Ovary (tissue), 9 donors: Measurements from ENCODE around the gene PALLD. TPM values are rescaled to one million over a fixed set of nuclear protein-coding genes. Genes with fewer than 3 reads are reported as not detected.

Experiments used
- DNase-seq, 5 donors: peaks; one replicate each; pipeline ENCODE4 v3.0.0-alpha.2; 2019 to 2020
- H3K27ac ChIP-seq, 2 donors: fragments of 200-600 bp; one replicate each; pipeline versions ENCODE4 v1.5.1 to v1.8.0; 2019 to 2022
- H3K27me3 ChIP-seq: fragments of 200-600 bp; one replicate; pipeline ENCODE4 v1.8.0; 2022
- H3K36me3 ChIP-seq: fragments of 200-600 bp; sonication (generic); one replicate; pipeline ENCODE4 v1.5.1; 2019
- H3K4me1 ChIP-seq: one replicate; pipeline ENCODE4 v1.8.1; 2013; ENCODE audit warnings: mild to moderate bottlenecking, moderate library complexity; ENCODE audit not compliant: insufficient read depth
- H3K4me3 ChIP-seq: fragments of 200-600 bp; sonication (generic); one replicate; pipeline ENCODE4 v1.5.1; 2017
- H3K9me3 ChIP-seq, 2 donors: fragments of 200-600 bp in 1 of 2; sonication (generic) in 1 of 2; one replicate each; pipeline versions ENCODE4 v1.5.1 to v1.8.1; 2013 to 2019; ENCODE audit warnings: mild to moderate bottlenecking in 1 of 2, moderate library complexity in 1 of 2
- EP300 ChIP-seq: sonication (generic); formaldehyde crosslinking; IDR thresholded peaks from one replicate; pipeline ENCODE4 v1.6.1; 2017; ENCODE audit warnings: antibody characterized with exemption
- POLR2A ChIP-seq: fragments of 450-650 bp; IDR thresholded peaks from one replicate; pipeline ENCODE4 v1.6.1; 2017; ENCODE audit warnings: antibody characterized with exemption, mild to moderate bottlenecking, moderate library complexity
- WGBS, 3 donors: extraction: QIAGEN DNeasy Blood & Tissue Kit in 1 of 3; methylation state at CpG; one replicate each; pipeline versions ENCODE4 v1.1.5 to v1.1.7; 2013 to 2017; 5-methylcytosine and 5-hydroxymethylcytosine counted together
- intact Hi-C, 4 donors: fragments of 100-400 bp; cut with DNase I; formaldehyde crosslinking; loops; one replicate each; pipeline versions ENCODE4 v1.11.0 to v1.15.1; 2022 to 2023
- polyA plus RNA-seq, 2 donors: library from polyadenylated mRNA; stranded (reverse); fragments of 200-250 nt in 1 of 2; fragments of 350-450 nt in 1 of 2; fragmentation: Illumina TruSeq in 1 of 2; extraction: RNeasy Lipid Tissue Mini Kit (QIAGEN cat#74804) in 1 of 2; gene quantifications; one replicate each; pipeline ENCODE4 v1.2.3, GENCODE V29; 2013 to 2014
- total RNA-seq, 7 donors: library from RNA; depleted of rRNA in 2 of 7; stranded (reverse); fragments of >200 nt in 2 of 7; fragmentation: NEBNext Ultra II Directional in 3 of 7; extraction: Animal tissue kit (Norgen Biotek cat#: 25700) in 3 of 7; gene quantifications; one replicate each; pipeline versions ENCODE4 v1.1.0 to v1.2.4, GENCODE V29; 2016 to 2023
- TF ChIP-seq, protein P1 (sequence below), 3 donors: fragments of 450-650 bp in 2 of 3; fragments of 200-600 bp in 1 of 3; IDR thresholded peaks; one replicate each; pipeline versions ENCODE4 v1.5.1 to v1.8.0; 2016 to 2022; ENCODE audit warnings: antibody characterized with exemption in 3 of 3, mild to moderate bottlenecking in 1 of 3
- donor health status: DM: no; HTN: no; CAD: no; lungs with moderate emphysema.
- donor health status: DM: no; HTN: no; CAD: no.
- donor health status: Bipolar disorder and iron deficiency.
- donor health status: DM: yes; HTN: yes; CAD: no.
- donor health status: DM: no; HTN: no; CAD: no.
- donor health status: DM: yes; HTN: yes; CAD: no.

Gene PALLD
- total and polyA plus RNA-seq, 9 donors: 96.8 to 605 (median 137) TPM

DNA sequence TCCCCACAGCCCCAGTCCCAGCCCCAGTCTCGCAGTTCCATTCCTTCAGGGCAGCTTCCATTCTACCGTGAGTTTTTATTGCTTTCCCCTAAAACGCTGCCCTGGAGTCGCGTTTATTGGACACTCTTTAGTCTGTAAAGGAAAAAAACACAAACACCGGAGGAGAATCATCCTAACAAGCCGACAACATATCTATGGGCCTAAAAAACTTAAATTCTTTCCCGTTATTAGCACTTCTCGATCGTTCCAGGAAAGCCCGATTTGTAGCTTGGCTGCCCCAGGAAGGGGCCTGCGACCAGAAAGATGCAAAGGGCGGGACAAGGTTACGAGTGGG is 334.7 kb downstream of the PALLD start:
- peak overlapping the region; percentile 80 to 99 for H3K27ac ChIP-seq
- H3K27me3 ChIP-seq: no peaks in the 10 kb centered on the region
- TF ChIP-seq POLR2A (no peak), EP300 (no peak)
- TF ChIP-seq, protein P1, sequence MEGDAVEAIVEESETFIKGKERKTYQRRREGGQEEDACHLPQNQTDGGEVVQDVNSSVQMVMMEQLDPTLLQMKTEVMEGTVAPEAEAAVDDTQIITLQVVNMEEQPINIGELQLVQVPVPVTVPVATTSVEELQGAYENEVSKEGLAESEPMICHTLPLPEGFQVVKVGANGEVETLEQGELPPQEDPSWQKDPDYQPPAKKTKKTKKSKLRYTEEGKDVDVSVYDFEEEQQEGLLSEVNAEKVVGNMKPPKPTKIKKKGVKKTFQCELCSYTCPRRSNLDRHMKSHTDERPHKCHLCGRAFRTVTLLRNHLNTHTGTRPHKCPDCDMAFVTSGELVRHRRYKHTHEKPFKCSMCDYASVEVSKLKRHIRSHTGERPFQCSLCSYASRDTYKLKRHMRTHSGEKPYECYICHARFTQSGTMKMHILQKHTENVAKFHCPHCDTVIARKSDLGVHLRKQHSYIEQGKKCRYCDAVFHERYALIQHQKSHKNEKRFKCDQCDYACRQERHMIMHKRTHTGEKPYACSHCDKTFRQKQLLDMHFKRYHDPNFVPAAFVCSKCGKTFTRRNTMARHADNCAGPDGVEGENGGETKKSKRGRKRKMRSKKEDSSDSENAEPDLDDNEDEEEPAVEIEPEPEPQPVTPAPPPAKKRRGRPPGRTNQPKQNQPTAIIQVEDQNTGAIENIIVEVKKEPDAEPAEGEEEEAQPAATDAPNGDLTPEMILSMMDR (IDR thresholded peaks at IDR 0.05): no peak
- peaks cover 3% of the 10 kb centered on the region for H3K4me1 ChIP-seq
- no peaks in the 10 kb centered on the region for H3K36me3 ChIP-seq
- no peak for DNase-seq
- no peaks in the 10 kb centered on the region for H3K9me3 ChIP-seq
- peak overlapping the region; percentile 96 for H3K4me3 ChIP-seq
- intact Hi-C loops: loop anchor here in 3 of 4 donors (2.0 to 10.0 kb wide), 3 partner anchors 15 to 117 kb away; no protein-coding TSS in a partner anchor
- 1 to 3% (median 1%) methylated on average over 14 of the region's 14 CpGs for WGBS, 3 donors

DNA sequence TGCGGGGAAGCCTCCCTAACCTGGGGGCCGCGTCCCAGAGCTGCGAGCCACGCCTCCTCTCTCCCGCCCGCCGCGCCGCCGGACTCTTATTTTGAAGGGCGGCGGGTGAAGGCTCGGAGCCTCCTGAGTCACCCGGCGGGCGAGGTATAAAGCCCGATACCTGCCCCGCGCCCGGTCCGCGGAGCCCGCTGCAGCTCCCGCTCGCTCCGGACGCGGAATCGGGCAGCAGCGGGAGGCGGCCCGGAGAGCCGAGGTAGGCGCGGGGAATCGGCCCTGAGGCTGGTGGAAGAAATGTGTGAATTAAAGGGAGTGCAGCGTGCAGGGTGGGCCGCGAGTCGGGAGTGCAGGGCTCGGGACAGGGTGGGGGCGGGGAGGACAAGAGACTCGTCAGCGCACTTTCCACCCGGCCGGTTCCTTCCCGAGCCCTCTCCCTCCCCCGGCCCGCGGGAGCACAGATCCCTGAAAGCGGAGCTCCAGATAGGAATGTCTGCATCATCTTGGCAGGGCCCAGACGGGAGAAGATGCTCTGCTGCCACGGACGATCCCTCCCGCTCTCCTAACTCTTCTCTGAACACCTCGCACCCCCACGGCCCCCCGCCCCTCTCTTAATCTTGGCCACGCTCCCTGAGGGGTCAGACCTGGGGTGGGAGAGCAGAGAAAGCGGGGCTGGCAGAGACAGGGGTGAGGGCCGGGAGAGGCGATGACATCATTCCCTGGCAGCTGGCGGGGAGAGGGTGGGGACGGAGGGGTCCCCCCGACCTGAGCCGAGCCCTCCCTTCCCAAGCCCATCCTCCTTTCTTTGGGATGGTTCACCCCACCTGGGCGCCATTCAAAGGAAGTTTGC is 335.3 kb downstream of the PALLD start:
- peak; percentile 88 to 90 (median 89) for DNase-seq

DNA sequence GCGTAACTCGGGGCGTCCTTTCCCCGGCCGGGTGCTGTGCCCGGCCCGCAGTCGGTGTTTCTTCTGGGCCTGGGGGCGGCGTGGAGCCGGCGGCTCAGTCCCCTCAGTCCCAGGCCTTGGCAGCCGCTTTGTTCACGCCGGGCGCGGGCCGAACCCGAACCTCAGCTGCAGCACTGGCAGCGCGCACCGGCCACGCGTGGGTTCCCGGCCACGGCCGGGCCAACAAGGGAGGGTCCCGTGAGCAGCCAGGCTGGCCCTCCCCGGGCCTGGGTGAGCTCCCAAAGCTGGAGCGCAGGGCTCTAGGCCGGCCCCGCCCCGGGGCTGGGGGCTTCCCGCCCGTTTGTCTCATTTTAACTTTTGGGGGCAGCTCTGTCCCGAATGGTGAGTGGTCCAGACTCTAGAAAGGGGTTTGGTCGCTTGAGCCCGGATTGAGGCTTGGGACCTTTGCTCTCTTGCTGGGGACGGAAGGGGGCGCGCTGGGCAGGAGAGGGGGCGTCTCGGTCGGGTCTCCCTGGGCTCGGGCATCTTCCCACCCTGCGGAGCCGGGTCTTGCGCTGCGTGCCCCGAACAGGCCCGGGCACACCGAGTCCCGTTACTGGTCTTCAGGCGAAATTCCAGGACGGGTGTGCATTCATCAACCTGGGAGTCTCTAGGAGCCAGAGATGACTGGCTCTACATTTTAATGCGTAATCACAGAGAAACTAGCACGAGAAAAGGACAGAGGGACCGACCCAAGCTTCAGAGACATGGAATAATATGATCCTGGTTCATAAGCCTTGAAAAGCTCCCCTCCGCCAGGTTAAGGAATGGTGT is 336.1 kb downstream of the PALLD start:
- H3K36me3 ChIP-seq: no peaks in the 10 kb centered on the region
- peak overlapping the region; percentile 96 for H3K4me3 ChIP-seq
- DNase-seq: peak; percentile 59 to 73 (median 70)
- 1% methylated on average over 41 to 59 of the region's 59 CpGs for WGBS, 3 donors
- peaks cover 9% of the 10 kb centered on the region for H3K4me1 ChIP-seq
- intact Hi-C loops: loop anchor here in 3 of 4 donors (10.0 kb wide), 2 partner anchors 82 to 118 kb away; no protein-coding TSS in a partner anchor
- no peaks in the 10 kb centered on the region for H3K9me3 ChIP-seq
- H3K27ac ChIP-seq: peak overlapping the region; percentile 80 to 99
- TF ChIP-seq POLR2A: no peak
- TF ChIP-seq EP300: no peak
- TF ChIP-seq, protein P1 (IDR thresholded peaks at IDR 0.05): no peak
- H3K27me3 ChIP-seq: no peaks in the 10 kb centered on the region

More for the DNA sequence above, 335.3 kb downstream of the PALLD start:
- H3K9me3 ChIP-seq: no peaks in the 10 kb centered on the region
- intact Hi-C loops: loop anchor here in 3 of 4 donors (2.0 to 10.0 kb wide), 3 partner anchors 15 to 117 kb away; no protein-coding TSS in a partner anchor
- WGBS, 3 donors: 0 to 1% (median 0%) methylated on average over 67 to 68 of the region's 68 CpGs
- TF ChIP-seq POLR2A: peak; percentile 97
- TF ChIP-seq, protein P1 (IDR thresholded peaks at IDR 0.05): no peak
- peak overlapping the region; percentile 96 for H3K4me3 ChIP-seq
- no peaks in the 10 kb centered on the region for H3K36me3 ChIP-seq
- H3K27ac ChIP-seq: peak overlapping the region; percentile 80 to 99
- no peaks in the 10 kb centered on the region for H3K27me3 ChIP-seq
- H3K4me1 ChIP-seq: peaks cover 5% of the 10 kb centered on the region

DNA sequence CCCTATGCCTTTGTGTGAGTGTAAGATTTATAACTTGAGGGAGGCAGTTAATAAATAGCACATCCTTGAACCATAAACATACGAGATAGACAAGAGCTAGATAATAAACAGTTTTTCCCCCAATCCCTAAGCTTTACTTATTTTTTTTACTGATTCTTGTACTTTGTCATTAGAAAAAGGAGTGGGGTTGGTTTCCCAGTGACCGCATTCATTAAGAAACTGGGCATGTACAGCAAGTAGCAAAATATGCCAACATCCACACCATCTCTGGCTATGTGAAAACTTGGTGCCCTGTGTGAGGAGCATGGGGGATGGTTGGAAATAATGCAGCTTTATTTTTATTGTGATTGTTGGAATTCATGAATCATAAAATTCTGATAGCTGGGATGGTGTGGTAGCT is 337.0 kb downstream of the PALLD start:
- peak overlapping the region; percentile 96 for H3K4me3 ChIP-seq
- intact Hi-C loops: loop anchor here in 3 of 4 donors (10.0 kb wide), 2 partner anchors 81 to 119 kb away; no protein-coding TSS in a partner anchor
- WGBS, 3 donors: 29 to 37% (median 30%) methylated on average over 2 of the region's 2 CpGs
- H3K27ac ChIP-seq: peak overlapping the region; percentile 80 to 99
- H3K27me3 ChIP-seq: no peaks in the 10 kb centered on the region
- TF ChIP-seq EP300: no peak
- no peaks in the 10 kb centered on the region for H3K9me3 ChIP-seq
- DNase-seq: no peak
- no peaks in the 10 kb centered on the region for H3K36me3 ChIP-seq
- H3K4me1 ChIP-seq: peaks cover 13% of the 10 kb centered on the region
